Measurements from ENCODE around the gene RPL18A.

GRCh38 chr19:17841371-17841809, 18.3 kb upstream of the RPL18A start:
- TF ChIP-seq CTCF (IDR thresholded peaks at IDR 0.05) (no peak), POLR2A (IDR thresholded peaks at IDR 0.05) (no peak)
